ENCODE data around the gene ZNF44. TPM values are rescaled to one million over a fixed set of nuclear protein-coding genes. Genes with fewer than 3 reads are reported as not detected.

ZNF44 gene
- total and polyA plus RNA-seq, 2 of the 13 experiments (the other 11 are each of a cell fraction or from before 2014, with no cell fraction given): 6.9 to 15.7 TPM

DNA sequence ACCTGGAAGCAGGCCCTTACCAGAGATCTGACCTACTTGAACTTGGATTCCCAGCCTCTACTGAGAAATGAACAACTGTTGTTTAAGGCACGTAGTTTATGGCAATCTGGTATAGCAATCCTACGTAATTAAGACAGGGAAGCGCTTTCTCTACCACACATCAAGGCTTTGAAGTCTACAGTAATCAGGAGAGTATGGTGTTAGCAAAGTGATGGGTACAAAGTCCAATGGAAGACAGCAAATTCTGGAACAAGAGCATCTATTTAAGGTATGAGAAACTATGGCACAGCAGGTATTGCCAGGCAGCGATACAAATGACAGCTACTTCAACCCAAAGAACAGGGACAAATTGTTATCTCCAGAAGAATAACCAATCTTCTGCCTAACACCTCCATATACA, 35.7 kb upstream of the ZNF44 start (continued):
- TF ChIP-seq TFDP2 (CRISPR knock-in tag; IDR thresholded peaks at IDR 0.05) (no peak), NR1H2 (CRISPR knock-in tag; IDR thresholded peaks at IDR 0.05; ENCODE audit: borderline replicate concordance, low read depth) (no peak), ZNF773 (CRISPR knock-in tag; IDR thresholded peaks at IDR 0.05; ENCODE audit: borderline replicate concordance) (no peak), ELF4 (CRISPR knock-in tag; IDR thresholded peaks at IDR 0.05; ENCODE audit: borderline replicate concordance) (no peak), STAT6 (CRISPR knock-in tag; IDR thresholded peaks at IDR 0.05; ENCODE audit: borderline replicate concordance) (no peak), TBL1XR1 (IDR thresholded peaks at IDR 0.05; ENCODE audit: borderline replicate concordance, low read length, partially characterized antibody) (no peak), ZNF205 (CRISPR knock-in tag; IDR thresholded peaks at IDR 0.05) (no peak), PBX2 (CRISPR knock-in tag; IDR thresholded peaks at IDR 0.05) (no peak), SNRNP70 (IDR thresholded peaks at IDR 0.05; ENCODE audit: low read depth, low read length) (no peak), ZNF619 (CRISPR knock-in tag; IDR thresholded peaks at IDR 0.05) (no peak), ZNF710 (CRISPR knock-in tag; IDR thresholded peaks at IDR 0.05; ENCODE audit: borderline replicate concordance) (no peak), RBM22 (optimal IDR thresholded peaks at IDR 0.05; ENCODE audit: low read length) (no peak), BHLHE40 (IDR thresholded peaks at IDR 0.05; ENCODE audit: low read length) (no peak), XBP1 (CRISPR knock-in tag; IDR thresholded peaks at IDR 0.05) (no peak)
- TF ChIP-seq, protein P1, sequence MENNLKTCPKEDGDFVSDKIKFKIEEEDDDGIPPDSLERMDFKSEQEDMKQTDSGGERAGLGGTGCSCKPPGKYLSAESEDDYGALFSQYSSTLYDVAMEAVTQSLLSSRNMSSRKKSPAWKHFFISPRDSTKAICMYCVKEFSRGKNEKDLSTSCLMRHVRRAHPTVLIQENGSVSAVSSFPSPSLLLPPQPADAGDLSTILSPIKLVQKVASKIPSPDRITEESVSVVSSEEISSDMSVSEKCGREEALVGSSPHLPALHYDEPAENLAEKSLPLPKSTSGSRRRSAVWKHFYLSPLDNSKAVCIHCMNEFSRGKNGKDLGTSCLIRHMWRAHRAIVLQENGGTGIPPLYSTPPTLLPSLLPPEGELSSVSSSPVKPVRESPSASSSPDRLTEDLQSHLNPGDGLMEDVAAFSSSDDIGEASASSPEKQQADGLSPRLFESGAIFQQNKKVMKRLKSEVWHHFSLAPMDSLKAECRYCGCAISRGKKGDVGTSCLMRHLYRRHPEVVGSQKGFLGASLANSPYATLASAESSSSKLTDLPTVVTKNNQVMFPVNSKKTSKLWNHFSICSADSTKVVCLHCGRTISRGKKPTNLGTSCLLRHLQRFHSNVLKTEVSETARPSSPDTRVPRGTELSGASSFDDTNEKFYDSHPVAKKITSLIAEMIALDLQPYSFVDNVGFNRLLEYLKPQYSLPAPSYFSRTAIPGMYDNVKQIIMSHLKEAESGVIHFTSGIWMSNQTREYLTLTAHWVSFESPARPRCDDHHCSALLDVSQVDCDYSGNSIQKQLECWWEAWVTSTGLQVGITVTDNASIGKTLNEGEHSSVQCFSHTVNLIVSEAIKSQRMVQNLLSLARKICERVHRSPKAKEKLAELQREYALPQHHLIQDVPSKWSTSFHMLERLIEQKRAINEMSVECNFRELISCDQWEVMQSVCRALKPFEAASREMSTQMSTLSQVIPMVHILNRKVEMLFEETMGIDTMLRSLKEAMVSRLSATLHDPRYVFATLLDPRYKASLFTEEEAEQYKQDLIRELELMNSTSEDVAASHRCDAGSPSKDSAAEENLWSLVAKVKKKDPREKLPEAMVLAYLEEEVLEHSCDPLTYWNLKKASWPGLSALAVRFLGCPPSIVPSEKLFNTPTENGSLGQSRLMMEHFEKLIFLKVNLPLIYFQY (CRISPR knock-in tag; IDR thresholded peaks at IDR 0.05; ENCODE audit: borderline replicate concordance): no peak
- TF ChIP-seq, protein P2, sequence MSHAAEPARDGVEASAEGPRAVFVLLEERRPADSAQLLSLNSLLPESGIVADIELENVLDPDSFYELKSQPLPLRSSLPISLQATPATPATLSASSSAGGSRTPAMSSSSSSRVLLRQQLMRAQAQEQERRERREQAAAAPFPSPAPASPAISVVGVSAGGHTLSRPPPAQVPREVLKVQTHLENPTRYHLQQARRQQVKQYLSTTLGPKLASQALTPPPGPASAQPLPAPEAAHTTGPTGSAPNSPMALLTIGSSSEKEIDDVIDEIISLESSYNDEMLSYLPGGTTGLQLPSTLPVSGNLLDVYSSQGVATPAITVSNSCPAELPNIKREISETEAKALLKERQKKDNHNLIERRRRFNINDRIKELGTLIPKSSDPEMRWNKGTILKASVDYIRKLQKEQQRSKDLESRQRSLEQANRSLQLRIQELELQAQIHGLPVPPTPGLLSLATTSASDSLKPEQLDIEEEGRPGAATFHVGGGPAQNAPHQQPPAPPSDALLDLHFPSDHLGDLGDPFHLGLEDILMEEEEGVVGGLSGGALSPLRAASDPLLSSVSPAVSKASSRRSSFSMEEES (CRISPR knock-in tag; IDR thresholded peaks at IDR 0.05): no peak
- TF ChIP-seq, protein P3, sequence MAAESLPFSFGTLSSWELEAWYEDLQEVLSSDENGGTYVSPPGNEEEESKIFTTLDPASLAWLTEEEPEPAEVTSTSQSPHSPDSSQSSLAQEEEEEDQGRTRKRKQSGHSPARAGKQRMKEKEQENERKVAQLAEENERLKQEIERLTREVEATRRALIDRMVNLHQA (CRISPR knock-in tag; IDR thresholded peaks at IDR 0.05): no peak

Data from HepG2 (cell line).